ENCODE data around the gene SAMSN1.

SAMSN1 gene

DNA sequence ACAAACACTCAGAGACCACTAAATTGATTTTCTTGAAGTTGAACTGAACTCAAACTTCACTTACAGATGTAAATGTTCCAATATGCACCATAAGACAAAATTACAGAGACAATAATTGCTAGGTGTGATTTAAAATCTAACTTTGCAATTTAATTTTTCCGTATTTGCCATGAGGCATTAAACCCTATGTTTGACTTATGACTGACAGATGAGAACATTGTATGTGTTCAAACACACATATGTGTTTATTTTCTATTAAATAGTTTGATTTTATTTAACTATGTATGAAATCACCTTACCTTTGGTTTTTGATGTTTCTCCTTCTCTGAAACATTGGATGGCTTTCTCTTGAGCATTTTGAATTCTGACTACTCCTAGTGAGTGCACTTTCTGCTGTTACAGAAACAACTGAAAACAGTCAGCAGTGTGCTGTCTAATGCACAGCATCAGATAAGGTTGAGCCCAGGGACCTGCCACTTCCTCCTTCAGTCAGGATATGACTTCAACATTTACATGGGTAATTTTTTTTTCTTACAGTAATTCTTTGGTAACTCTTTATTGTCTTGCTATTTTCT is at the start of gene SAMSN1:
SAMSN1 (minus strand) TSS at position 410 of the 575 bp plus-strand sequence; CDS start at position 356, 54 bp downstream.
- Histone ChIP-seq H3K27me3 (ENCODE audit: control insufficient read depth, insufficient read depth, low read length) (no peaks in the 10 kb centered on the region), H3K36me3 (ENCODE audit: control insufficient read depth, insufficient read depth, low read length) (no peaks in the 10 kb centered on the region), H3K4me1 (ENCODE audit: control insufficient read depth, insufficient read depth, low read length) (no peaks in the 10 kb centered on the region), H3K4me3 (ENCODE audit: low read depth, low read length) (no peak within 1 kb of the TSS), H3K9me3 (ENCODE audit: control insufficient read depth, insufficient read depth, low read depth, low read length) (no peaks in the 10 kb centered on the region), H3K9ac (ENCODE audit: low read length) (no peak within 1 kb of the TSS), H3K27ac (ENCODE audit: low read depth, low read length) (no peak within 1 kb of the TSS)

- H3K4me1 ChIP-seq (ENCODE audit: control insufficient read depth, insufficient read depth, low read length): no peaks in the 10 kb centered on the region
- H3K4me3 ChIP-seq (ENCODE audit: low read depth, low read length): no peak overlapping the region
- H3K36me3 ChIP-seq (ENCODE audit: control insufficient read depth, insufficient read depth, low read length): no peaks in the 10 kb centered on the region
- no peaks in the 10 kb centered on the region for H3K27me3 ChIP-seq (ENCODE audit: control insufficient read depth, insufficient read depth, low read length)
- no peak overlapping the region for H3K27ac ChIP-seq (ENCODE audit: low read depth, low read length)
- peaks cover 24% of the 10 kb centered on the region for H3K9me3 ChIP-seq (ENCODE audit: control insufficient read depth, insufficient read depth, low read depth, low read length)
- no peak overlapping the region for H3K9ac ChIP-seq (ENCODE audit: low read length)
These were observed 49.3 kb upstream of the SAMSN1 start for GRCh38 chr21:14595449-14595848.

DNA sequence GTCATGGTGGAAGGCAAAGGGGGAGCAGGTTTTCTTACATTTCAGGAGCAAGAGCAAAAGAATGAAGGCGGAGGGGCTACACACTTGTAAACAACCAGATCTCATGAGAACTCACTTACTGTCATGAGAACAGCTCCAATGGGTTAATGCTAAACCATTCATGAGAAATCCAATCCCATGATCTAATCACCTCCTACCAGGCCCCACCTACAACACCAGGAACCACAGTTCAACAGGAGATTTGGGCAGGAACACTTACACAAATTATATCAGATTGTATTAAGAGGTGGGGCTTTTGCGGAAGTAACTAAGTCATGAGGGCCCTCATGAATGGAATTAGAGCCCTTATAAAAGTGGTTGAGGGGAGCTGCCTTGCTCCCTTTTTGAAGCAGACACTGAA is 48.9 kb upstream of the SAMSN1 start:
- no peaks in the 10 kb centered on the region for H3K36me3 ChIP-seq (ENCODE audit: control insufficient read depth, insufficient read depth, low read length)
- H3K4me1 ChIP-seq (ENCODE audit: control insufficient read depth, insufficient read depth, low read length): no peaks in the 10 kb centered on the region
- peaks cover 24% of the 10 kb centered on the region for H3K9me3 ChIP-seq (ENCODE audit: control insufficient read depth, insufficient read depth, low read depth, low read length)
- H3K27me3 ChIP-seq (ENCODE audit: control insufficient read depth, insufficient read depth, low read length): no peaks in the 10 kb centered on the region
- H3K27ac ChIP-seq (ENCODE audit: low read depth, low read length): no peak overlapping the region
- no peak overlapping the region for H3K4me3 ChIP-seq (ENCODE audit: low read depth, low read length)
- no peak overlapping the region for H3K9ac ChIP-seq (ENCODE audit: low read length)

GRCh38 chr21:14593230-14593629 is 47.1 kb upstream of the SAMSN1 start:
- Histone ChIP-seq H3K4me1 (ENCODE audit: control insufficient read depth, insufficient read depth, low read length) (no peaks in the 10 kb centered on the region), H3K9me3 (ENCODE audit: control insufficient read depth, insufficient read depth, low read depth, low read length) (peaks cover 19% of the 10 kb centered on the region), H3K9ac (ENCODE audit: low read length) (no peak overlapping the region), H3K27me3 (ENCODE audit: control insufficient read depth, insufficient read depth, low read length) (no peaks in the 10 kb centered on the region), H3K27ac (ENCODE audit: low read depth, low read length) (no peak overlapping the region), H3K36me3 (ENCODE audit: control insufficient read depth, insufficient read depth, low read length) (no peaks in the 10 kb centered on the region), H3K4me3 (ENCODE audit: low read depth, low read length) (no peak overlapping the region)

- no peak overlapping the region for H3K9ac ChIP-seq (ENCODE audit: low read length)
- H3K36me3 ChIP-seq (ENCODE audit: control insufficient read depth, insufficient read depth, low read length): no peaks in the 10 kb centered on the region
- H3K4me3 ChIP-seq (ENCODE audit: low read depth, low read length): no peak overlapping the region
- peaks cover 17% of the 10 kb centered on the region for H3K9me3 ChIP-seq (ENCODE audit: control insufficient read depth, insufficient read depth, low read depth, low read length)
- H3K27ac ChIP-seq (ENCODE audit: low read depth, low read length): no peak overlapping the region
- H3K27me3 ChIP-seq (ENCODE audit: control insufficient read depth, insufficient read depth, low read length): no peaks in the 10 kb centered on the region
- no peaks in the 10 kb centered on the region for H3K4me1 ChIP-seq (ENCODE audit: control insufficient read depth, insufficient read depth, low read length)
These were observed 46.3 kb upstream of the SAMSN1 start for GRCh38 chr21:14592296-14593000.

GRCh38 chr21:14591882-14592281 is 45.8 kb upstream of the SAMSN1 start:
- Histone ChIP-seq H3K36me3 (ENCODE audit: control insufficient read depth, insufficient read depth, low read length) (no peaks in the 10 kb centered on the region), H3K4me3 (ENCODE audit: low read depth, low read length) (no peak overlapping the region), H3K27ac (ENCODE audit: low read depth, low read length) (no peak overlapping the region), H3K4me1 (ENCODE audit: control insufficient read depth, insufficient read depth, low read length) (no peaks in the 10 kb centered on the region), H3K9ac (ENCODE audit: low read length) (no peak overlapping the region), H3K9me3 (ENCODE audit: control insufficient read depth, insufficient read depth, low read depth, low read length) (peaks cover 12% of the 10 kb centered on the region), H3K27me3 (ENCODE audit: control insufficient read depth, insufficient read depth, low read length) (no peaks in the 10 kb centered on the region)

- H3K9me3 ChIP-seq (ENCODE audit: control insufficient read depth, insufficient read depth, low read depth, low read length): peaks cover 7% of the 10 kb centered on the region
- no peak overlapping the region for H3K27ac ChIP-seq (ENCODE audit: low read depth, low read length)
- no peaks in the 10 kb centered on the region for H3K27me3 ChIP-seq (ENCODE audit: control insufficient read depth, insufficient read depth, low read length)
- H3K4me3 ChIP-seq (ENCODE audit: low read depth, low read length): no peak overlapping the region
- H3K4me1 ChIP-seq (ENCODE audit: control insufficient read depth, insufficient read depth, low read length): no peaks in the 10 kb centered on the region
- no peak overlapping the region for H3K9ac ChIP-seq (ENCODE audit: low read length)
- H3K36me3 ChIP-seq (ENCODE audit: control insufficient read depth, insufficient read depth, low read length): no peaks in the 10 kb centered on the region
These were observed 45.3 kb upstream of the SAMSN1 start for GRCh38 chr21:14591377-14591776.

GRCh38 chr21:14589855-14590563 is 43.9 kb upstream of the SAMSN1 start:
- peaks cover 2% of the 10 kb centered on the region; the same call in 1 of the 2 replicates for H3K9me3 ChIP-seq (ENCODE audit: control insufficient read depth, insufficient read depth, low read depth, low read length)
- H3K36me3 ChIP-seq (ENCODE audit: control insufficient read depth, insufficient read depth, low read length): no peaks in the 10 kb centered on the region
- H3K4me3 ChIP-seq (ENCODE audit: low read depth, low read length): no peak overlapping the region
- H3K4me1 ChIP-seq (ENCODE audit: control insufficient read depth, insufficient read depth, low read length): no peaks in the 10 kb centered on the region
- H3K27ac ChIP-seq (ENCODE audit: low read depth, low read length): no peak overlapping the region
- H3K9ac ChIP-seq (ENCODE audit: low read length): no peak overlapping the region
- no peaks in the 10 kb centered on the region for H3K27me3 ChIP-seq (ENCODE audit: control insufficient read depth, insufficient read depth, low read length)

DNA sequence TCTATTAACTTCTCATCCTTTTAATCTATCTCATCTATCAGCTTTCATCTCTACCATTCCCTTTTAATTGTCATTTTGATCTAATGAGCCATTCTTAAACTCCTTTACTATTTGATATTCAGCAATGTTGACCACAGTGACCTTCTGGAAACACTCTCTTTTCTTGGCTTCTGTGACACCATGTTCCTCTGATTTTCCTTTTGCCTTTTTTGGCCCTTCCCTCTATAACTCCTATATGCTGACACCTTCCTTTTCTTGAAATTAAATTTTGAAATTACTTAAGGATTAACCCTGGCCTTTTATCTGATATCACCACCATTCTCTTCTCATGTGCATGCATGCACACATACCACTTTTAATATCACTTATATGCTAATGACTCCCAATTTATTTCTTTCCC is 41.2 kb upstream of the SAMSN1 start:
- H3K9me3 ChIP-seq (ENCODE audit: control insufficient read depth, insufficient read depth, low read depth, low read length): no peaks in the 10 kb centered on the region
- no peak overlapping the region for H3K9ac ChIP-seq (ENCODE audit: low read length)
- H3K27ac ChIP-seq (ENCODE audit: low read depth, low read length): no peak overlapping the region
- H3K27me3 ChIP-seq (ENCODE audit: control insufficient read depth, insufficient read depth, low read length): no peaks in the 10 kb centered on the region
- H3K4me1 ChIP-seq (ENCODE audit: control insufficient read depth, insufficient read depth, low read length): no peaks in the 10 kb centered on the region
- H3K4me3 ChIP-seq (ENCODE audit: low read depth, low read length): no peak overlapping the region
- H3K36me3 ChIP-seq (ENCODE audit: control insufficient read depth, insufficient read depth, low read length): no peaks in the 10 kb centered on the region

GRCh38 chr21:14585122-14585521 is 39.0 kb upstream of the SAMSN1 start:
- H3K27ac ChIP-seq (ENCODE audit: low read depth, low read length): no peak overlapping the region
- H3K9ac ChIP-seq (ENCODE audit: low read length): no peak overlapping the region
- no peaks in the 10 kb centered on the region for H3K27me3 ChIP-seq (ENCODE audit: control insufficient read depth, insufficient read depth, low read length)
- no peaks in the 10 kb centered on the region for H3K9me3 ChIP-seq (ENCODE audit: control insufficient read depth, insufficient read depth, low read depth, low read length)
- H3K4me3 ChIP-seq (ENCODE audit: low read depth, low read length): no peak overlapping the region
- H3K4me1 ChIP-seq (ENCODE audit: control insufficient read depth, insufficient read depth, low read length): no peaks in the 10 kb centered on the region
- no peaks in the 10 kb centered on the region for H3K36me3 ChIP-seq (ENCODE audit: control insufficient read depth, insufficient read depth, low read length)

DNA sequence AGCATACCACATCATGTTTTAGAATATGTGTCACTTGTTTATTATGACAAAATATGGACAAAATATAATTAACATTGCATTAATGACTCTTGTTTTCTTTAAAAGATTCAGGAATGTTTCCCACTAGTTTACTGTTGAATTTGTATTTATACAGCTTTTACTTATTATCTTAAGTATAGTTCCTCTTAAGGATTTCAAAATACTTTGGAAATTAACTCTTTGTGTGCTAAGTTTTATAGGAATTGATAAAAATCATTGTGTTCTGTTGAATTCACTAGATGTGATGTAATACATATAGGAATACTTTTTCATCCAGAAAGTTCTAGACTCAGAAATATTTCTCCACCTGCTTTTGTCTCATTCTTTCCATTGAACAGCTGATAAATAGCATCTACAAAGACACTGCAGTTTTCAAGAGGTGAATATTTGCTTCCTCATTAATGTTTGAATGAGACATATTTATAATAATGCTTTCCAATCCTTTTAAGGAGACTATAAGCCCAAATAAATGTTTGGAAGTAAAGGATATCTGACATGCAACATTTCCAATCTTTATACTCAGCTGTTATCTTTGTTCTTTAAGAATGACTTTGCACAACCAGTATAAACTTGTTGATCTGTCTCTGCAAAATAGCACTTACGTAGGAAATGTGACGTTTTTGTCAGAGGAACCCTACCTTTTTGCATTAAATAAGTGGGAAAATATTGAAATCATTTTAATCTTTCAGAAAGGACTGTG is 38.4 kb upstream of the SAMSN1 start:
- H3K4me3 ChIP-seq (ENCODE audit: low read depth, low read length): no peak overlapping the region

More for the DNA sequence above, 38.4 kb upstream of the SAMSN1 start:
- no peaks in the 10 kb centered on the region for H3K4me1 ChIP-seq (ENCODE audit: control insufficient read depth, insufficient read depth, low read length)
- no peaks in the 10 kb centered on the region for H3K9me3 ChIP-seq (ENCODE audit: control insufficient read depth, insufficient read depth, low read depth, low read length)
- no peaks in the 10 kb centered on the region for H3K27me3 ChIP-seq (ENCODE audit: control insufficient read depth, insufficient read depth, low read length)
- H3K27ac ChIP-seq (ENCODE audit: low read depth, low read length): no peak overlapping the region
- H3K9ac ChIP-seq (ENCODE audit: low read length): no peak overlapping the region
- no peaks in the 10 kb centered on the region for H3K36me3 ChIP-seq (ENCODE audit: control insufficient read depth, insufficient read depth, low read length)

Data from HUES6 (cell line).